IMR-90 (cell line): Measurements from ENCODE around the gene FCRL1. TPM values are rescaled to one million over a fixed set of nuclear protein-coding genes. Genes with fewer than 3 reads are reported as not detected.

Source experiments
- ATAC-seq: fragments of 200-7000 bp; cut with Tn5 transposase; 2 replicates; pipeline ENCODE4 v1.9.1; 2020; ENCODE audit warnings: low read depth, mild to moderate bottlenecking, moderate library complexity
- BruUV-seq: library from RNA; stranded (reverse); fragments of 400-500 nt; replicated peaks from 2 replicates; lab custom pipeline; 2021; lab: Mats Ljungman, UMichigan
- CTCF ChIA-PET: fragments of 300-600 bp; formaldehyde crosslinking; extraction: SDS; loops from one replicate; lab custom pipeline; 2021; ENCODE audit warnings: antibody characterized with exemption; lab: Yijun Ruan, JAX
- POLR2A ChIA-PET: fragments of 300-600 bp; sonication (Branson Sonifier 250); formaldehyde crosslinking; loops from one replicate; lab custom pipeline; 2022; ENCODE audit warnings: antibody characterized with exemption; ENCODE audit not compliant: unreplicated experiment; lab: Charles Lee
- DNase-seq: peaks from one replicate; pipeline ENCODE4 v3.0.0; 2013
- H2AFZ ChIP-seq: replicated peaks from 2 replicates; pipeline ENCODE3; 2013; ENCODE audit warnings: low read length, mild to moderate bottlenecking; ENCODE audit not compliant: poor library complexity
- H2AK5ac ChIP-seq: 2 replicates; pipeline ENCODE4 v1.6.1; 2013; ENCODE audit warnings: low read depth, low read length, inconsistent platforms
- H2AK9ac ChIP-seq: replicated peaks from 2 replicates; pipeline ENCODE3; 2013; ENCODE audit warnings: mild to moderate bottlenecking, low read depth, low read length, moderate library complexity; ENCODE audit not compliant: poor library complexity
- H2BK120ac ChIP-seq: 2 replicates; pipeline ENCODE4 v1.6.1; 2013; ENCODE audit warnings: low read depth, low read length, inconsistent platforms
- H2BK15ac ChIP-seq: 3 replicates; pipeline ENCODE4 v1.6.1; 2013; ENCODE audit warnings: low read depth, low read length, inconsistent platforms
- H2BK20ac ChIP-seq: 2 replicates; pipeline ENCODE4 v1.6.1; 2013; ENCODE audit warnings: low read depth, mild to moderate bottlenecking, inconsistent platforms, low read length, moderate library complexity
- H2BK5ac ChIP-seq: 2 replicates; pipeline ENCODE4 v1.6.1; 2013; ENCODE audit warnings: mild to moderate bottlenecking, low read depth, low read length, inconsistent platforms; ENCODE audit not compliant: poor library complexity, severe bottlenecking
- H3K14ac ChIP-seq: replicated peaks from 2 replicates; pipeline ENCODE4 v1.6.1; 2013; ENCODE audit warnings: low read depth, low read length, inconsistent platforms
- H3K18ac ChIP-seq: 2 replicates; pipeline ENCODE4 v1.6.1; 2013; ENCODE audit warnings: low read depth, low read length, control low read depth
- H3K23ac ChIP-seq: 2 replicates; pipeline ENCODE4 v1.6.1; 2013; ENCODE audit warnings: low read depth, low read length, inconsistent platforms
- H3K27ac ChIP-seq: 2 replicates; pipeline ENCODE4 v1.5.1; 2013; ENCODE audit warnings: mild to moderate bottlenecking, control low read depth, low read length; ENCODE audit not compliant: insufficient read depth
- H3K27me3 ChIP-seq: 2 replicates; pipeline ENCODE4 v1.6.1; 2013; ENCODE audit warnings: low read length; ENCODE audit not compliant: control insufficient read depth, insufficient read depth
- H3K36me3 ChIP-seq: 2 replicates; pipeline ENCODE4 v1.6.1; 2013; ENCODE audit warnings: low read length, mixed read lengths; ENCODE audit not compliant: control insufficient read depth, insufficient read depth
- H3K4ac ChIP-seq: 2 replicates; pipeline ENCODE4 v1.6.1; 2013; ENCODE audit warnings: low read depth, low read length, inconsistent platforms
- H3K4me1 ChIP-seq: 2 replicates; pipeline ENCODE4 v1.6.1; 2013; ENCODE audit warnings: low read length, mixed read lengths; ENCODE audit not compliant: control insufficient read depth, insufficient read depth
- H3K4me2 ChIP-seq: 2 replicates; pipeline ENCODE4 v1.6.1; 2013; ENCODE audit warnings: low read depth, mild to moderate bottlenecking, control low read depth, low read length, moderate library complexity
- H3K4me3 ChIP-seq: 2 replicates; pipeline ENCODE4 v1.5.1; 2013; ENCODE audit warnings: low read depth, mild to moderate bottlenecking, control low read depth, low read length, moderate library complexity; ENCODE audit not compliant: insufficient read depth
- H3K56ac ChIP-seq: 2 replicates; pipeline ENCODE4 v1.6.1; 2013; ENCODE audit warnings: low read length, inconsistent platforms; ENCODE audit not compliant: insufficient read depth; ENCODE audit errors: extremely low read depth
- H3K79me1 ChIP-seq, 2 experiments: 2 replicates each; pipeline ENCODE4 v1.6.1; 2013; ENCODE audit warnings: low read length in 2 of 2, inconsistent platforms in 1 of 2, low read depth in 1 of 2
- H3K9ac ChIP-seq: 2 replicates; pipeline ENCODE4 v1.6.1; 2013; ENCODE audit warnings: low read depth, low read length, control low read depth
- H3K9me1 ChIP-seq: 2 replicates; pipeline ENCODE4 v1.6.1; 2013; ENCODE audit warnings: low read length, inconsistent platforms; ENCODE audit not compliant: insufficient read depth
- H3K9me3 ChIP-seq: 2 replicates; pipeline ENCODE4 v1.6.1; 2013; ENCODE audit warnings: low read length; ENCODE audit not compliant: control insufficient read depth, insufficient read depth
- H4K20me1 ChIP-seq: 2 replicates; pipeline ENCODE4 v1.6.1; 2013; ENCODE audit warnings: low read length, inconsistent platforms; ENCODE audit not compliant: insufficient read depth
- H4K5ac ChIP-seq: 2 replicates; pipeline ENCODE4 v1.6.1; 2013; ENCODE audit warnings: mild to moderate bottlenecking, low read depth, low read length, control low read depth
- H4K8ac ChIP-seq, 2 experiments: 2 replicates each; pipeline ENCODE4 v1.6.1; 2013; ENCODE audit warnings: low read depth in 2 of 2, low read length in 2 of 2, control low read depth in 1 of 2, inconsistent platforms in 1 of 2
- H4K91ac ChIP-seq: 2 replicates; pipeline ENCODE4 v1.6.1; 2013; ENCODE audit warnings: low read depth, low read length, inconsistent platforms; ENCODE audit not compliant: insufficient read depth
- BHLHE40 ChIP-seq: fragments of 150-350 bp; IDR thresholded peaks from 2 replicates; pipeline ENCODE4 v1.6.1; 2016; ENCODE audit warnings: mild to moderate bottlenecking, low read depth, low read length
- CEBPB ChIP-seq: IDR thresholded peaks from 2 replicates; pipeline ENCODE4 v1.6.1; 2012; ENCODE audit warnings: low read depth, low read length, improper control_type of control experiment
- CHD1 ChIP-seq: IDR thresholded peaks from 2 replicates; pipeline ENCODE4 v1.6.1; 2012; ENCODE audit warnings: low read depth, low read length, improper control_type of control experiment
- CTCF ChIP-seq: conservative IDR thresholded peaks from 2 replicates; pipeline ENCODE4 v1.5.1; 2012; ENCODE audit warnings: mild to moderate bottlenecking, low read depth, low read length, improper control_type of control experiment
- ELK1 ChIP-seq: fragments of 150-350 bp; IDR thresholded peaks from 2 replicates; pipeline ENCODE4 v1.6.1; 2016; ENCODE audit warnings: low read depth, mild to moderate bottlenecking, low read length, moderate library complexity, borderline replicate concordance
- FOS ChIP-seq: fragments of 150-350 bp; IDR thresholded peaks from 2 replicates; pipeline ENCODE4 v1.6.1; 2016; ENCODE audit warnings: low read depth, low read length
- MAFK ChIP-seq: IDR thresholded peaks from 2 replicates; pipeline ENCODE4 v1.6.1; 2012; ENCODE audit warnings: low read depth, low read length, improper control_type of control experiment
- MAZ ChIP-seq: IDR thresholded peaks from 2 replicates; pipeline ENCODE4 v1.6.1; 2012; ENCODE audit warnings: low read depth, mild to moderate bottlenecking, low read length, improper control_type of control experiment, moderate library complexity, borderline replicate concordance
- MXI1 ChIP-seq: IDR thresholded peaks from 2 replicates; pipeline ENCODE4 v1.6.1; 2012; ENCODE audit warnings: low read depth, mild to moderate bottlenecking, low read length, moderate library complexity, borderline replicate concordance
- NFE2L2 ChIP-seq: fragments of 150-350 bp; IDR thresholded peaks from 2 replicates; pipeline ENCODE4 v1.6.1; 2016; ENCODE audit warnings: low read depth, mild to moderate bottlenecking, low read length
- POLR2A ChIP-seq: IDR thresholded peaks from 2 replicates; pipeline ENCODE4 v1.6.1; 2012; ENCODE audit warnings: mild to moderate bottlenecking, low read depth, low read length
- RAD21 ChIP-seq: IDR thresholded peaks from 2 replicates; pipeline ENCODE4 v1.6.1; 2012; ENCODE audit warnings: low read length, improper control_type of control experiment
- RCOR1 ChIP-seq: IDR thresholded peaks from 2 replicates; pipeline ENCODE4 v1.6.1; 2012; ENCODE audit warnings: mild to moderate bottlenecking, low read length, improper control_type of control experiment; ENCODE audit not compliant: insufficient replicate concordance
- RFX5 ChIP-seq: IDR thresholded peaks from 2 replicates; pipeline ENCODE4 v1.8.0; 2012; ENCODE audit warnings: low read depth, mild to moderate bottlenecking, low read length, moderate library complexity
- SMC3 ChIP-seq: fragments of 150-350 bp; IDR thresholded peaks from 2 replicates; pipeline ENCODE4 v1.6.1; 2016; ENCODE audit warnings: low read depth, mild to moderate bottlenecking, antibody characterized with exemption, low read length, moderate library complexity
- USF2 ChIP-seq: fragments of 150-350 bp; IDR thresholded peaks from 2 replicates; pipeline ENCODE4 v1.6.1; 2017; ENCODE audit warnings: mild to moderate bottlenecking, antibody characterized with exemption, low read length, low read depth
- WGBS, 2 experiments: methylation state at CpG; one replicate each; pipeline versions ENCODE4 v1.1.5 to v1.1.7; 2013; ENCODE audit warnings: missing lambda C conversion rate in 2 of 2; ENCODE audit not compliant: insufficient read length in 1 of 2; ENCODE audit errors: extremely low coverage in 2 of 2; 5-methylcytosine and 5-hydroxymethylcytosine counted together
- dilution Hi-C: fragments of 300-500 bp; cut with HindIII; formaldehyde crosslinking; loops from one replicate; pipeline ENCODE4 v1.14.3; 2018; ENCODE audit warnings: low sequenced_read_pairs; ENCODE audit not compliant: unreplicated experiment
- in situ Hi-C: fragments of 300-500 bp; cut with MboI; formaldehyde crosslinking; loops from 3 replicates; pipeline ENCODE4 v1.14.3; 2019; ENCODE audit warnings: low sequenced_read_pairs, inconsistent platforms, mixed read lengths
- intact Hi-C: fragments of 100-400 bp; cut with micrococcal nuclease; formaldehyde crosslinking; loops from 2 replicates; pipeline ENCODE4 v1.10.0; 2022
- polyA plus RNA-seq, 3 experiments: library from polyadenylated mRNA; depleted of rRNA; stranded (reverse); fragments of >200 nt; gene quantifications; 2 replicates each; pipeline ENCODE4 v1.2.3, GENCODE V29; 2012; ENCODE audit warnings: low replicate concordance in 1 of 3
- total RNA-seq: library from RNA; depleted of rRNA; stranded (reverse); fragments of >200 nt; gene quantifications from 2 replicates; pipeline ENCODE4 v1.2.3, GENCODE V29; 2012

FCRL1 gene
- total and polyA plus RNA-seq, 2 of the 4 experiments (the other 2 are of a cell fraction), result not detected

- no peak overlapping the region for H4K5ac ChIP-seq
- no peak overlapping the region for H4K91ac ChIP-seq
- in situ Hi-C loops, result no loop called here
- no peak overlapping the region for H3K18ac ChIP-seq
- WGBS, 2 experiments, result no CpG with 5 or more reads among the region's 1 CpG
- no peaks in the 10 kb centered on the region for H3K9me1 ChIP-seq
- H3K36me3 ChIP-seq, result no peaks in the 10 kb centered on the region
- dilution Hi-C loops, result no loop called here
- no peak overlapping the region for H3K4me2 ChIP-seq
- no peaks in the 10 kb centered on the region for H3K4me1 ChIP-seq
- no peak overlapping the region for H2BK5ac ChIP-seq
- H2BK15ac ChIP-seq, result no peak overlapping the region
- H2AK9ac ChIP-seq, result no peak overlapping the region
- H3K9ac ChIP-seq, result no peak overlapping the region
- H3K56ac ChIP-seq, result no peak overlapping the region
- H3K79me1 ChIP-seq, result no peaks in the 10 kb centered on the region
- no peaks in the 10 kb centered on the region for H3K9me3 ChIP-seq
- DNase-seq (no peak), ATAC-seq (no peak)
- no peaks in the 10 kb centered on the region for H3K27me3 ChIP-seq
- H4K20me1 ChIP-seq, result no peaks in the 10 kb centered on the region
- no peak overlapping the region for H2BK120ac ChIP-seq
- POLR2A ChIA-PET, result no interaction called here
- H2AK5ac ChIP-seq, result no peak overlapping the region
- H3K14ac ChIP-seq, result no peak overlapping the region
- CTCF ChIA-PET, result no interaction called here
- H3K27ac ChIP-seq, result no peak overlapping the region
- BruUV-seq, result no TSS peak
- TF ChIP-seq MAZ (no peak), FOS (no peak), BHLHE40 (no peak), NFE2L2 (no peak), CEBPB (no peak), SMC3 (no peak), RAD21 (no peak), CTCF (no peak), MAFK (no peak), ELK1 (no peak), MXI1 (no peak), POLR2A (no peak), CHD1 (no peak), RFX5 (no peak), RCOR1 (no peak), USF2 (no peak)
- no peak overlapping the region for H3K23ac ChIP-seq
- H2BK20ac ChIP-seq, result no peak overlapping the region
- H2AFZ ChIP-seq, result no peak overlapping the region
- no peak overlapping the region for H3K4ac ChIP-seq
- intact Hi-C loops, result no loop called here
- H4K8ac ChIP-seq, result no peak overlapping the region
- H3K4me3 ChIP-seq, result no peak overlapping the region
Measured at GRCh38 chr1:157799996-157800395, 19.9 kb downstream of the FCRL1 start.
